Dorsolateral prefrontal cortex (tissue), 118 donors: Measurements from ENCODE around the gene FAM78A. TPM values are rescaled to one million over a fixed set of nuclear protein-coding genes. Genes with fewer than 3 reads are reported as not detected.

ENCODE experiments used
- total RNA-seq, 120 experiments: library from RNA; stranded (reverse); gene quantifications; one replicate each; pipeline versions ENCODE4 v1.2.3 to v1.2.4, GENCODE V29; 2022

The FAM78A gene
- total RNA-seq, 120 experiments from 2014 or later, result 6.0 to 19.9 (median 11.3) TPM

Other genes starting within 250 kb of the FAM78A start
- 100 to 1,000 TPM in 30 of 120 experiments, 10 to 100 TPM in 90; 23.4 to 303 (median 71.6) TPM for gene AIF1L, start 180.0 kb downstream of the FAM78A start, total RNA-seq
- gene NUP214, start 150.9 kb downstream of the FAM78A start, total RNA-seq, result 10 to 100 TPM; 37.9 to 85.0 (median 52.8) TPM
- gene PLPP7, start 13.2 kb upstream of the FAM78A start, total RNA-seq, result 10 to 100 TPM; 16.2 to 32.0 (median 24.6) TPM
- 100 to 1,000 TPM; 234 to 434 (median 347) TPM for gene PRRC2B, start 117.6 kb upstream of the FAM78A start, total RNA-seq
- gene POMT1, start 226.4 kb upstream of the FAM78A start, total RNA-seq, result 100 to 1,000 TPM in 1 of 120 experiments, 10 to 100 TPM in 119; 34.7 to 106 (median 58.6) TPM